ENCODE measurements around the gene SLC35E1. TPM values are rescaled to one million over a fixed set of nuclear protein-coding genes. Genes with fewer than 3 reads are reported as not detected.

Gene SLC35E1
- total RNA-seq, 1 experiment from 2014 or later, result 28.5 TPM

DNA sequence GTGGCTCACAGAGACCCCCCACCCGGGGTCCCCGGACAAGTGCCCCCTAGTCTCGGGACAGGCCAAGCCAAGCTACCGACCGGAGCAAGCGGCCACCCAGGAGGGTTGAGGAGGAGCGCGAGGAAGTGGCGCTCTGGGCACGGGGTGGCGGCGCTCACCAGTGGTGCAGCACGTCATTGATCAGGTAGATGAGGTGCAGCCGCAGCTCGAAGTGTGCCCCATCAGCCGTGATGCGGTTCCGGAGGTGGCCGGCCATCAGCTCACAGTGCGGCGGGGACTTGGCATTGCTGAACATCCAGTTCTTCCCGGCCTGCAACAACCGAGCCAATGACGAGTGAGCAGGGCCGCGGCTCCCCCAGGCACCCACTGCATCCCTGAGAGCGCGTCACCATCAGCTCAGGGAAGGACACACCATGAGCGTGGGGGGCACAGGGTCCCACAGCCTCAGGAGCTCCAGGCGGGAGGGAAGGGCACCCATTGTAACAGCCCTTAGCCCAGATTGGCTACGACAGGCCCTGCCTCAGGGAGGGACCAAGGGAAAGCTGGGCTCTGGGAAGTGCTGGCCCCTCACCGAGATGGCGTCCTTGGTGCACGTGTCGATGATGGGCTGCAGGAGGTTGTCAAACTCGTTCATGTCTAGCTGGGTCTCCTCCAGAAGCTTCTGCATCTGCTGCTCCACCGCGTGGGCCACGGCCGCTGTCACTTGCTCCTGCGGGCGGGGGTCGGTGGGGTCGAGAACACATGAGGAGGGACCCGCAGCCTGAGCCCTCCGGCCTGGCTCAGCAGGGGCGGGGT lies 39.6 kb downstream of the SLC35E1 start:
- ChIA-PET POLR2A (interaction anchor here (1.3 kb wide), 1 partner anchor 9 kb away, joined by 3 read pairs; the partner anchor contains the start of gene CHERP), CTCF (interaction anchor here (1.9 kb wide), 1 partner anchor 91 kb away, joined by 4 read pairs; no protein-coding TSS in a partner anchor)
- TF ChIP-seq ZNF396 (CRISPR knock-in tag; IDR thresholded peaks at IDR 0.05; ENCODE audit: borderline replicate concordance), result no peak
- TF ChIP-seq ZSCAN18 (CRISPR knock-in tag; IDR thresholded peaks at IDR 0.05), result no peak
- TF ChIP-seq GABPB1 (CRISPR knock-in tag; IDR thresholded peaks at IDR 0.05), result no peak
- TF ChIP-seq TCF7 (CRISPR knock-in tag; IDR thresholded peaks at IDR 0.05; ENCODE audit: low read depth), result no peak
- TF ChIP-seq, protein P1, sequence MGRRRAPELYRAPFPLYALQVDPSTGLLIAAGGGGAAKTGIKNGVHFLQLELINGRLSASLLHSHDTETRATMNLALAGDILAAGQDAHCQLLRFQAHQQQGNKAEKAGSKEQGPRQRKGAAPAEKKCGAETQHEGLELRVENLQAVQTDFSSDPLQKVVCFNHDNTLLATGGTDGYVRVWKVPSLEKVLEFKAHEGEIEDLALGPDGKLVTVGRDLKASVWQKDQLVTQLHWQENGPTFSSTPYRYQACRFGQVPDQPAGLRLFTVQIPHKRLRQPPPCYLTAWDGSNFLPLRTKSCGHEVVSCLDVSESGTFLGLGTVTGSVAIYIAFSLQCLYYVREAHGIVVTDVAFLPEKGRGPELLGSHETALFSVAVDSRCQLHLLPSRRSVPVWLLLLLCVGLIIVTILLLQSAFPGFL (CRISPR knock-in tag; IDR thresholded peaks at IDR 0.05; ENCODE audit: borderline replicate concordance), result no peak
- no peak for TF ChIP-seq CTCF (IDR thresholded peaks at IDR 0.05)
- TF ChIP-seq ZNF263 (CRISPR knock-in tag; IDR thresholded peaks at IDR 0.05; ENCODE audit: low read depth), result no peak
- TF ChIP-seq ZNF416 (CRISPR knock-in tag; IDR thresholded peaks at IDR 0.05), result no peak
- no peak for TF ChIP-seq STAT6 (CRISPR knock-in tag; conservative IDR thresholded peaks at IDR 0.05; ENCODE audit: low read depth)
- TF ChIP-seq ZNF671 (CRISPR knock-in tag; IDR thresholded peaks at IDR 0.05), result no peak
- no peak for TF ChIP-seq FOXJ3 (CRISPR knock-in tag; IDR thresholded peaks at IDR 0.05; ENCODE audit: borderline replicate concordance)
- TF ChIP-seq MLX (CRISPR knock-in tag; IDR thresholded peaks at IDR 0.05), result no peak
- TF ChIP-seq NFATC4 (CRISPR knock-in tag; IDR thresholded peaks at IDR 0.05), result no peak
- TF ChIP-seq CBFB (CRISPR knock-in tag; IDR thresholded peaks at IDR 0.05; ENCODE audit: low read depth), result no peak
- no peak for TF ChIP-seq ZBTB21 (CRISPR knock-in tag; IDR thresholded peaks at IDR 0.05; ENCODE audit: borderline replicate concordance)
- no peak for TF ChIP-seq ZNF317 (CRISPR knock-in tag; IDR thresholded peaks at IDR 0.05; ENCODE audit: borderline replicate concordance, low read depth)
- H3K27me3 Mint-ChIP-seq (ENCODE audit: low read depth), result no peaks in the 10 kb centered on the region
- no peak for ATAC-seq
- no peak overlapping the region for H3K27ac Mint-ChIP-seq
- DNase-seq (ENCODE audit: low spot score), result no peak
- H3K4me1 Mint-ChIP-seq, result no peaks in the 10 kb centered on the region
- peaks cover 63% of the 10 kb centered on the region for H3K36me3 Mint-ChIP-seq
- H3K4me3 Mint-ChIP-seq, result no peak overlapping the region
- no peaks in the 10 kb centered on the region for H3K9me3 Mint-ChIP-seq

DNA sequence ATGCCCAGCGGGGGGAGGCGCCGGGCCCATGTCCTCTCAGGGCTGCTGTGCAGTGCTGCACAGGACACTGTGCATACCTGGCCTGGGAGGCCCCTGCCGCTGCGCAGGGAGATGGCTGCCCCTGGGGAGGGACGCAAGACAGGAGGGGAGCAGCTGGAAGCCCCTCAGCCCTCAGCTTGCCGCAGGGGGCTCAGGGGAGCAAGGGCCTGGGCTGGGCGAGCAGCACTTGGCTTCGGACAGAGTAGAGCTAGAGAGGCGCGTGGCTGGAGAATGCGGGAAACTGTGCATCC lies 40.9 kb downstream of the SLC35E1 start:
- TF ChIP-seq SP1 (CRISPR knock-in tag; conservative IDR thresholded peaks at IDR 0.05), result no peak
- no peak for TF ChIP-seq ZNF671 (CRISPR knock-in tag; IDR thresholded peaks at IDR 0.05)
- TF ChIP-seq, protein P2, sequence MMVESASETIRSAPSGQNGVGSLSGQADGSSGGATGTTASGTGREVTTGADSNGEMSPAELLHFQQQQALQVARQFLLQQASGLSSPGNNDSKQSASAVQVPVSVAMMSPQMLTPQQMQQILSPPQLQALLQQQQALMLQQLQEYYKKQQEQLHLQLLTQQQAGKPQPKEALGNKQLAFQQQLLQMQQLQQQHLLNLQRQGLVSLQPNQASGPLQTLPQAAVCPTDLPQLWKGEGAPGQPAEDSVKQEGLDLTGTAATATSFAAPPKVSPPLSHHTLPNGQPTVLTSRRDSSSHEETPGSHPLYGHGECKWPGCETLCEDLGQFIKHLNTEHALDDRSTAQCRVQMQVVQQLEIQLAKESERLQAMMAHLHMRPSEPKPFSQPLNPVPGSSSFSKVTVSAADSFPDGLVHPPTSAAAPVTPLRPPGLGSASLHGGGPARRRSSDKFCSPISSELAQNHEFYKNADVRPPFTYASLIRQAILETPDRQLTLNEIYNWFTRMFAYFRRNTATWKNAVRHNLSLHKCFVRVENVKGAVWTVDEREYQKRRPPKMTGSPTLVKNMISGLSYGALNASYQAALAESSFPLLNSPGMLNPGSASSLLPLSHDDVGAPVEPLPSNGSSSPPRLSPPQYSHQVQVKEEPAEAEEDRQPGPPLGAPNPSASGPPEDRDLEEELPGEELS (CRISPR knock-in tag; IDR thresholded peaks at IDR 0.05), result no peak
- CTCF ChIA-PET, result interaction anchor here (1.9 kb wide), 1 partner anchor 89 kb away, joined by 4 read pairs; no protein-coding TSS in a partner anchor
- POLR2A ChIA-PET, result no interaction called here
- ATAC-seq (no peak), DNase-seq (ENCODE audit: low spot score) (no peak)
- H3K36me3 Mint-ChIP-seq, result peaks cover 68% of the 10 kb centered on the region
- H3K4me3 Mint-ChIP-seq, result no peak overlapping the region
- no peaks in the 10 kb centered on the region for H3K27me3 Mint-ChIP-seq (ENCODE audit: low read depth)
- no peaks in the 10 kb centered on the region for H3K4me1 Mint-ChIP-seq
- no peaks in the 10 kb centered on the region for H3K9me3 Mint-ChIP-seq
- no peak overlapping the region for H3K27ac Mint-ChIP-seq
